HL-60 (cell line): ENCODE measurements around the gene HEPN1.

Source experiments
- GABPA ChIP-seq: IDR thresholded peaks from 2 replicates; pipeline ENCODE4 v1.6.1; 2012; ENCODE audit warnings: low read depth
- POLR2AphosphoS5 ChIP-seq: IDR thresholded peaks from 2 replicates; pipeline ENCODE4 v1.6.1; 2012; ENCODE audit warnings: low read depth
- TF ChIP-seq, protein P1 (sequence below): IDR thresholded peaks from one replicate; pipeline ENCODE4 v1.5.1; 2011; ENCODE audit warnings: low read length, control low read depth, inconsistent platforms; ENCODE audit not compliant: insufficient read depth

DNA sequence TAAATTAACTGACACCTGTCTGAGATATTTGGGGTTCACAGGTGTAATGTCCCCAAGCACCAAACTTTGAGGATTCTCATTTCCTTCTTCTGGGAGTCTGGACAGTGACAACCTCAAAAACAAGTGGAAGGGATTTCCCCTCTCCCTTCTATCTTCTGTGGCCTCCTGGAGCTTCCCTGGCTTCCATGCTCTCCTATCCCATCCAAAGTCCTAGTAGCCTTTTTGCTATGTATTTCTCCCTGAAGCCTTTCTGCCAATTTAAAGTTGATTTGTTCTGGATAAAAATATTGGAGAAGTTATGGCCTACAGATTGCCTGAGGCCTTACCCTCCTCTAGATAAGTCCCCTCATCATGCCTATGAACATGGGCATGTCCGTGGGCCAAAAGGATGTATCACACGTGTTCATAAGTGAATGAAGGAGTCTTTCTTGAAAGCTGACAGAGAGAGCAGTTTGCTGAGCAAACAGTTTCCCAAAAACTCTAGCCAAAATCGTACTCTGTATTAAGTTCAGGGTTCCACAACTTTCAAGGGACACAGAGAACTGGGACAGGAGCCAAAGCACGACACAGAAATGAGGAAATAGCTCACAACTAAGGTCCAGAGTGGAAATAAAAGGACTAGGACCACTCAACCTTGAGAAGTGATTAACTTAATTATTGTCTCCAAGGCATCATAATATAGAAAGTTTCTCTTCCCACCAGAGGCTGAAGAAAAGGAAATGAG, 10.1 kb downstream of the HEPN1 start:
- TF ChIP-seq, protein P1, sequence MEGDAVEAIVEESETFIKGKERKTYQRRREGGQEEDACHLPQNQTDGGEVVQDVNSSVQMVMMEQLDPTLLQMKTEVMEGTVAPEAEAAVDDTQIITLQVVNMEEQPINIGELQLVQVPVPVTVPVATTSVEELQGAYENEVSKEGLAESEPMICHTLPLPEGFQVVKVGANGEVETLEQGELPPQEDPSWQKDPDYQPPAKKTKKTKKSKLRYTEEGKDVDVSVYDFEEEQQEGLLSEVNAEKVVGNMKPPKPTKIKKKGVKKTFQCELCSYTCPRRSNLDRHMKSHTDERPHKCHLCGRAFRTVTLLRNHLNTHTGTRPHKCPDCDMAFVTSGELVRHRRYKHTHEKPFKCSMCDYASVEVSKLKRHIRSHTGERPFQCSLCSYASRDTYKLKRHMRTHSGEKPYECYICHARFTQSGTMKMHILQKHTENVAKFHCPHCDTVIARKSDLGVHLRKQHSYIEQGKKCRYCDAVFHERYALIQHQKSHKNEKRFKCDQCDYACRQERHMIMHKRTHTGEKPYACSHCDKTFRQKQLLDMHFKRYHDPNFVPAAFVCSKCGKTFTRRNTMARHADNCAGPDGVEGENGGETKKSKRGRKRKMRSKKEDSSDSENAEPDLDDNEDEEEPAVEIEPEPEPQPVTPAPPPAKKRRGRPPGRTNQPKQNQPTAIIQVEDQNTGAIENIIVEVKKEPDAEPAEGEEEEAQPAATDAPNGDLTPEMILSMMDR: no peak
- no peak for TF ChIP-seq POLR2AphosphoS5
- TF ChIP-seq GABPA: no peak
